HG02678 (cell line): ENCODE data around the gene SACM1L.

Experiments used
- ATAC-seq: cut with Tn5 transposase; IDR thresholded peaks from one replicate; pipeline ENCODE4 v1.9.1; 2021; ENCODE audit warnings: mild to moderate bottlenecking, moderate library complexity; ENCODE audit not compliant: unreplicated experiment

SACM1L gene

DNA sequence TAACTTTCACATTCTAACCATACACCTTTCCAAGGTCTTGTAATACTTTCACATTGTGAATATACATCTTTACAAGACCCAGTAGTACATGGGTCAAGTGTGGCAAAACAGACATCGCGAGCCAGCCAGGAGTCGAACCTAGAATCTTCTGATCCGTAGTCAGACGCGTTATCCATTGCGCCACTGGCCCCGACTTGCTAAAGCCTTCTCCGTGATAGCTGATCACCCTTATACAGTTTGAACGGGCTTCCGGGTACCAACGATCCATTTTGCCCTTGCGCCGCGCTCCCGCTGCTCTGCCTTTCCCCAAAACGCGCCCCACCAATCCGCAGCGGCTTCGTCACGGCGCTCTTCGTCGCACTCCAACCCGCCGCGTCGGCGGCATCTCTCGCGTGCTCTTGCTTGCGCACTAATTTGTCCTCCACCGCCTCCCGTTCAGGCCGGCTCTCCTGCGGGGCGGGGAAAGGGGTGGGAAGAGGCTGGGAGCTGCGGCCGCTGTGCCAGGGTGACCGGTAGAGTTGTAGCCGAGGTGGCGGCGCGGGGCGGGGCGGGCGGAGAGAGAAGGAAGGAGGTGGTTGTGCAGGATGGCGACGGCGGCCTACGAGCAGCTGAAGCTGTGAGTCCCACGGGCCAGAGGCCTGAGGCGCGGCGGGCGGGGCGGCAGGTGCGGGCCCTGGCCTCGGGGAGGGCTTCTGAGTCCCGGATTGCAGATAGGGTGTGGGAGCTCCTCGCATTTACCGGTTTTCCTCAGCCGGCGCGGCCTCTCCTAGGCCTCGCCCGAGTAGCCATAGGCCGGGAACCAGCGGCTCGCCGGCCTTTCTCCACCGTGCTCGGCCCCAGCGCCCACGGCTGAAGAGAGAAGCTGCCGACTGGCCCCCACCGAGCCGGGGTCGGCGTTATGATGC, at the start of gene SACM1L:
TSS of gene SACM1L (plus strand) at position 515 of the 905 bp plus-strand sequence. CDS start at position 585, 70 bp downstream.
- peak; percentile 84 for ATAC-seq

- ATAC-seq: no peak
Measured at GRCh38 chr3:45640091-45640507, 49.1 kb upstream of the SACM1L start.

DNA sequence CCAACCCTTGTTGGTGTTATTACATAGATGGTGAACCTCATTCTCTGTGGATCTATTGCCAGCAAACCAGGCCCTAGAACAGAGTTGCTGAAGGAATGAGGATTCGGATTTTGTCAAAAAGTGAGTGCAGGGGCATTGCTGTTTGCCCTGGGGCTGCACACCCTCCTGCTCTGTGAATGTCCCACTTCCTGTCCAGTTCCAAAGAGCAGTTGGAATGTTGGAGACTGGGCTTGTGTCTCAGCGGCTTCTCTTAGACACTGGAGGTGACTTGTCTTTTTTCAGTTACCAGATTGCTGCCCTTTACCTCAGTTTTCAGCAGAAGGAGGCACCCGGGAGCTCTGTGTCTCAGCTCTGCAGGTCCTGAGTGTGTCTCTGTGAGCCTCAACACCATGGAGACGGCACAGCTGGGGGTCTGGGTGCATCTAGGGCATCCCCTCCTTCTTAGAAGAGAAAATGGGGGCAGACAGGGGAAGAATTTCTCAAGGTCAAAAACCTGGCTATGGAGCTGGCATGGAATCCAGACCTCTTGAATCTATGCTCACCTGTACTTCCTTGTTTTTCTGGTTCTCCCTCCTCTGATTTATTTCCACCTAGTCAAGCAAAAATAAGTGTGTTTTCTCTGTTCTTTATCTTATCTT, 48.4 kb upstream of the SACM1L start:
- ATAC-seq: no peak

- no peak for ATAC-seq
Measured at GRCh38 chr3:45641756-45642155, 47.4 kb upstream of the SACM1L start.

DNA sequence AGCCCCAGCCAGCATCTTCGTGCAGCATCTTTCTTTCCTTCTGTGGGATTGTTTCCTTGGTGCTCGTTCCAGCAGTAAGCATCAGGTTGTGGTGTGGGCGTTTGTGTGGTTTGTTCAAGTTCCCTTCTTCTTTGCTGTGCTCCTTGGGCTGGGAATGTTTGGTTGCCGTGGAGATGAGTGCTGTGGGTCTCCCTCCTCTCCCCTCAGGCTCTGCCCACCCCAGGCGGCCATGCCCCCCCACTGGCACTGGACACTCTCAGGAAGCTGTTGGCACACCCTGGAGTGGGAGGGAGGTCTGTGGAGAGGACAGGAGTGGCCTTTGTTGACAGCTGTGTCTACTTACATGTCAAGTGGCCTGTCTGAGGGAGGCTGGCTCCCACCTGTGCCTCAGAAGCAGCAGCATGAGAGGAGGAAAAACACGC, 46.5 kb upstream of the SACM1L start:
- ATAC-seq: no peak

DNA sequence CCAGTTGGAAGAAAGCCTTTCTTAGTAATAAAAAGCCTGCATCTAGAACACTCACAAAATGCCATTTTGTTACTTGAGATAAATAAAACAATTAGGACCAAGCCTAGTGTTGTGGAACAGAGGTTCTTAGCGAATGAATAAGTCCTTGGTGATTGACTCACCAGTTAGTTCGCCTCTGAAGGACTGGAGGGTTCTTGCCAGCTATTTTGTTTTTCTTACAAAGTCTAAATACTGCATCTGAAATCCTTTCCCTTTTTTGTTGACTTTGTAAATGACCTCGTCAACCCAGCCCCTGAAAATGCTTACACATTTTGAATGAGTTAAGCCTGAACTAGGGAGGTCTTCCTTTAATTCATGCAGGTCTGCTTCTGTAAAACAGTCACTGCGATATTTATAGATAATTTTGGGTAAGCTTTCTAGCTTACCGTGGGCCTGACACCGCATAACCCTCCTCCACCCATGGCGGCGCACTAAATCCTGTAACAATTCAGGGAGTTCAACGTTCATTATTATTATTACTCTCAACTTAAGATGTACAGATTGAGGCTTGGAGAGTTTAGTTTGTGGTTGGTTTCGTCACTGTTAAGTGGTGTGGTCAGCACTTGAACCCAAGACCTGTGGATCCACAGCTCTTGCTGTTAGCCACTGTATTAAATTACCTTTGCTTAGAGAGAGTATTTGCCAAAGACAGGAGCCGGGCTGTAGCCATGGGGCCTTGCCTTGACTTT, 45.0 kb upstream of the SACM1L start:
- ATAC-seq: no peak

DNA sequence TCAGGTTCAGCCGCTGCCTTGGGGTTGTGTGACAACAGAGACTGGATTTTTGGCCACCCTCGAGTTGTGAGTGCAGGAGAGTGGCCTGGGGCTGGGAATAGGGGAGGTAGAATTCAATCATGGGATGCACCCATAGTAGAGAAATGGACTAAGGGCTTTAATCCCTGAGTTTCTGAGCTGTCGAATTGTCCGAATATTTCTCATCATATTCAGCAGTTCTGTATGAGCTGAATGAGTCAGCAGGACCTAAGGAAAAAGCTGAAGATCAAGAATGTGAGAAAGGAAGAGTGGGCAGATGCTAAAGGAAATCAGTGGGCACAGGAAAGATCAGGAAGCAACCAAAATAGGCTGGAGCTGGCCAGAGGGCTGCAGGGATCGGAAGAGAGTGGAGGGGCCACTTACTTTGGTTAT, 44.4 kb upstream of the SACM1L start:
- ATAC-seq: no peak

DNA sequence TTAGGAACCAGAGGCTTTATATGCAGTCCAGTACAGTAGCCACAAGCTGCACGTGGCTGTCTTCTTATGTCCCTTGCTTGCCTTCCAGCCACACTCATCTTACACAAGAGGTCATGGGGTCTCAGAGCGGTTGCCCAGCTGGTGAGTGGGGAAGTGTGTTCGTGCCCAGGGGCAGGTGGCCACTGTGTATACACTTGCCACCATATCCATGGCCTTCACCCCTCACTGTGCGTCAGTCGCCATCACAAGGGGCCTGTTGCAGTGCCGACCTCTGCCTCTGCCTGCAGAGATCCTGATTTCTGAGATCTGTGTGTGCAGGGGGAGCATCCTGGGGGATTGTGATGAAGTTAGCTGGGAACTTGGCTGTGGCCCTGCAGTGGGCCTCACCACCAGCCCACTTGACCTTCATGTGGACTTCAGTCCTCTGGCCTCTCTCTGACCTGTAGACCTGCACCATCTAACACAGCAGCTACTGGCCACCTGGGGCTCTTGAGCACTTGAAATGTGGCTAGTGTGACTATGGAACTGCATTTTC, 43.1 kb upstream of the SACM1L start:
- ATAC-seq: no peak

GRCh38 chr3:45647148-45647619, 42.0 kb upstream of the SACM1L start:
- no peak for ATAC-seq

DNA sequence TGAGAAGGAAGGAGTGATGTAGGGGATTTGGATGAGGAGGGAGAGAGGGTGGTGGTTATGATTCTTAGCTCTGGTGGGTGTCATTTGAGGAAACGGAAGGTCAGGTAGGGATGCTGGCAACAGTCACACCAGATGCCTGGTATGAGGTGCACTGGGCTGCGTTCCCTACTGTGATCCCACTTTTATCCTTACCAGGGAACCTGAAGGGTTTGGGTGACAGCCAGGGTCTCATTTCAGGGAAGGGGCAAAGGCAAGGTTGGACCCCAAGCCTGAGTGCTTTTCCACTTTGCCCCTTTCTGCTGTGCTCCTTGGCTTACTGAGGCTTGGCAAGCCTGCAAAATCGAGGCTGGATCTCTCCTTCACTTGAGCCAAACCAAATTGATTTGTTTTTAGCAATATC, 36.0 kb upstream of the SACM1L start:
- ATAC-seq: no peak

DNA sequence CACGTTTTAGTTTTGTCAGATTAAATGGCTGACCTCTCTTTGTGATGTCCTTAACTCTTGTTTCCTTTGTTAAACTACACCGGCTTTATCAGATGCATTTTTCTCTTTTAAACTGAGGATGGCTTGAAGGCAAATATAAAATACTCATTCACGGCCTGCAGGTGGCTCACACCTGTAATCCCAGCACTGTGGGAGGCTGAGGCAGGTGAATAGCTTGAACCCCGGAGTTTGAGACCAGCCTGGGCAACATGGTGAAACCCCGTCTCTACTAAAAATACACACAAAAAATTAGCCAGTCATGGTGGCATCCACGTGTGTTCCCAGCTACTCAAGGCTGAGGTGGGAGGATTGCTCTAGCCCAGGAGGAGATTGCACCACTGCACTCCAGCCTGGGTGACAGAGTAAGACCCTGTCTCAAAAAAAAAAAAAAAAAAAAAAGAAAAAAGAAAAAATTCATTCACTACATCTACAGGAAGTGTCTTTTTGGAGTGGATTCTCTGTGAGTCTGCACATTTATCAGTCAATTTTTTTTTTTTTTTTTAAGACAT, 34.7 kb upstream of the SACM1L start:
- ATAC-seq: no peak

DNA sequence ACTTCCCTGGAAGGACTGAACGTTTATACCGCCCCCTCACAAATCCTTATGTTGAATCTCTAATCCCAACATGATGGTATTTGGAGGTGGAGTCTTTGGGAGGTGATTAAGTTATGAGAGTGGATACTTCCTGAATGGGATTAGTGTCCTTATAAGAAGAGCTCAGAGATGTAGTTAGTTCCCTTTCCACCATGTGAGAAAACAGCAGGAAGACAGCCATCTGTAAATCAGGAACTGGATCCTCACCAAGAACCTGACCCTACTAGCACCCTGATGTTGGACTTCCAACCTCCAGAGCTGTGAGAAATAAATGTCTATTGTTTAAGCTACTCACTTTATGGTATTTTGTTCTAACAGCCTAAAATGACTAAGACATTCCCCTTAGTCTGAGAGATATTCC, 33.3 kb upstream of the SACM1L start:
- ATAC-seq: no peak

- peak; percentile 55 for ATAC-seq
Measured at GRCh38 chr3:45656575-45657363, 32.4 kb upstream of the SACM1L start.

- ATAC-seq: peak; percentile 66
Measured at GRCh38 chr3:45657853-45658252, 31.3 kb upstream of the SACM1L start.

DNA sequence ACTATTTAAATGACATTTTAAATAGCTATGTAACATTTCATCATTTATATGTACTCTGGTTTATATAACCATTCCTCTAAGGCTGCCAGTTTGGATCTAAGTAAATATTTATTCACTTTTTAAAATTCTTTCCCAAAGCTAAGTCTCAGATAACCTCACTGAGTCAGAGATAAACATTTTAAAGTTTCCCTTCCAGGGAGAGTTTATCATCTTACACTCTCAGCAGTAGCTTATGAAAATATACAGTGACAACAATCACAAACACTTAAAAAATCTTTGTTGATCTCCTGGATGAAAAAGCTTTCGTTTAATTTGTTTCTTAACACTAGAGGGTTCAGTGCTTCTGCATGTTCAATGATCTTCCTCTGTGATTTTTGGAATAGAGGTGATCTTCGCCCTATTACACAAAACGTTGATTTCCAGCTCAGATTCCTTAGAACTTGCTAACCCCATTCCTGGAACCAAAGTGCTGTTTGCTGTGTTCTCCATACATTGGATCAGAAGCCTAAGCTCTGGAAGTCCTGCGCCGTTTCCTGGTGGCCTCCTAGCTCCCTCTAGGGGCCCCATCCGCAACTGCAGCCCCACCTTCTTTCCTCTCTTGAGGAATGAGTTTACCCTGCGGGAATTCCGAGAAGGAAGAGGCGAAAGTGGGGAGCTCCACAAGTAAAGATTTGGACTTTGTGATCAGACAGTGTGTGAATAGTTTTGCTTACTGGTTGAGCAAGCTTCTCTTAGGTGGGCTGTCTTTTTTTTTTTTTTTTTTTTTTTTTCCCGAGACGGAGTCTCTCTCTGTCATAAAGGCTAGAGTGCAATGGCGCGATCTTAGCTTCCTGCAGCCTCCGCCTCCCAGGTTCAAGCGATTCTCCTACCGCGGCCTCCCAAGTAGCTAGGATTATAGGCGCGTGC, 29.3 kb upstream of the SACM1L start:
- ATAC-seq: no peak

DNA sequence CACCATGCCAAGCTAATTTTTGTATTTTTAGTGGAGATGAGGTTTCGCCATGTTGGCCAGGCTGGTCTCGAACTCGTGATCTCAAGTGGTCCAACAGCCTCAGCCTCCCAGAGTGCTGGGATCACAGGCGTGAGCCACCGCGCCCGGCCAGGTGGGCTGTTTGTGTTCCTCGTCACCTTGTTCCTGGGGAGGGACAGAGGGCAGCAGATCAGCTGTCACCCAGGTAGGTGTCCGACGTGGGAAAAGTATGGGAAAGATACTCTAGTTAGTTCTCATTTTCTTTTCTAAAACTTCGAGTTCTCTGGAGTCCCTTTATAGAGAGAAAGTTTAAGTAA, 28.7 kb upstream of the SACM1L start:
- ATAC-seq: no peak

DNA sequence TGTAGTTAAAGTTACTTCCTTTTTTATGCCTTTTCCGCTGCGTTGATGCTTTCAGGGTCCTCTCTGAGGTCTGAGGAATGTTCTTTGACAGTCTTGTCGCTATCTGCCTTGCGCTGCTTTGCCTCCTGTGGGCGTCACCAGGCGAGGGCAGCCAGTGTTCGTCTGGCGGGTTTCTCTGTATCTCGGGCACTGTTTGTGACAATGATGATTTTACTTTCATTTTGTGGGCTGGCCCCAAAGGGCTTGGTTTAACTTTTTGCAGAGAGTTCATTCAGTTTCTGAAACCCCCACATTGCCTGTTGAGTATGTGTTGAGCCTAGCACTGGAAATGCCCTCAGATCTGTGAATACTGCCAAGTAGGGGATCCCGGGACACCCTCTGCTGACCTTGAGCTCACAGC, 24.6 kb upstream of the SACM1L start:
- peak; percentile 91 for ATAC-seq

- no peak for ATAC-seq
Measured at GRCh38 chr3:45665101-45665572, 24.1 kb upstream of the SACM1L start.
